ENCODE measurements around the gene RNF220. TPM values are rescaled to one million over a fixed set of nuclear protein-coding genes. Genes with fewer than 3 reads are reported as not detected.

RNF220 gene
- total RNA-seq, 4 donors from 2014 or later = 45.8 to 169 (median 89.4) TPM

DNA sequence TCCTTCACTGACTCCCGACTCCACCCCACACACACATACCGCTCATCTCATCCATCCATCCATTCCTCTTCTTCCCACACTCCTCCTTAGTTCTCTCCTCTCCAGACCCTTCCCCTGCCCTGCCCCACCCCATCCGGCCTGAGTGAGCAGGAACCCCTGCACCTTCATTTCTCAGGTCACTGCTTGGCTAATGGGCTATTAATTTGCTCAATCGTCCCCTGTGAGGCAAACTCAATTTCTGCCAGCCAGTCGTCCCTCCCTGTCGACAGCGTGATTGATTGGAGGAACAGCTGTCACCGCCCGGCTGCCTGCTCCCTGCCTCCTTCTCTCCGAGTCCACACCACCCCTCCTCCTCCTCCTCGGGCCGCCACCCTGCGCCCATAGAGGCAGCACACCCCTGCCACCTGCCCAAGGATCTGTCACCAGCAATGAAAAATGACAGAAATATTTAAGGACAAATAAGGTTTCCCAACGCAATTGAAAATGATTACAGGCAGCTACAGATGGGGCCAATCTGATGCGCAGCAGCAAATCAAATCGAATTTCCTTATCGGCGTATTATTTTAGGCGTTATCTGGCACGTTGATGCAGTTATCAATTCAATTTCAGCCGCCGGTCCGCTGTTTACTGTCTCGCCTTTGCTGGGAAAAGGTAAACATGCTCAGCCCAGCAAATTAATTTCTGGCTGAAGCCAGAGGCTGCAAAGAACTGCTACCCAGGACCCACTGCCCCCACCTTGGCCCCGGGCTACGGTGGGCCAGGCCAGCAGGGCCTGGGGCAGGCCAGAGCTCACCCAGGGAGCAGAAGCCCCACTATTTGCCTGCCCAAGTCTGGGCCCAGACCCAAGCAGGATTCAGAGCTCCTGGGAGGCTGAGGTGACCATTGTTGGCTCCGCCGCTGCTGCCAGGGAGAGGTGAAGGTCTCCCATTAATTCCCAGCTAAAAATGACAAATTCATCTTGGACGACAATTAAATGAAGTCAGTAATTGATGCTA is 197.9 kb downstream of the RNF220 start:
- no peaks in the 10 kb centered on the region for H3K36me3 ChIP-seq
- peaks cover 0 to 3% (median 0%) of the 10 kb centered on the region in 4 donors for H3K4me1 ChIP-seq
- H3K9me3 ChIP-seq = no peaks in the 10 kb centered on the region
- H3K4me3 ChIP-seq = no peak overlapping the region
- DNase-seq = no peak
- in situ Hi-C loops (cut with MboI; ENCODE audit: low pct_ligation_motif_present in 1 of 4, low pct_unique_long_range_greater_than_20kb in 1 of 4, low sequenced_read_pairs in 3 of 4) (loop anchor here in 2 of 4 donors (10.0 kb wide), 1 partner anchor 228 kb away; no protein-coding TSS in a partner anchor), intact Hi-C loops (cut with DNase I; ENCODE audit: low total_unique reads) (no loop called here)
- peaks cover 53% of the 10 kb centered on the region for H3K27me3 ChIP-seq
- WGBS, 2 donors (ENCODE audit: low coverage in 1 of 2) = 47 to 56% methylated on average over 13 to 29 of the region's 29 CpGs
- TF ChIP-seq, protein P1, sequence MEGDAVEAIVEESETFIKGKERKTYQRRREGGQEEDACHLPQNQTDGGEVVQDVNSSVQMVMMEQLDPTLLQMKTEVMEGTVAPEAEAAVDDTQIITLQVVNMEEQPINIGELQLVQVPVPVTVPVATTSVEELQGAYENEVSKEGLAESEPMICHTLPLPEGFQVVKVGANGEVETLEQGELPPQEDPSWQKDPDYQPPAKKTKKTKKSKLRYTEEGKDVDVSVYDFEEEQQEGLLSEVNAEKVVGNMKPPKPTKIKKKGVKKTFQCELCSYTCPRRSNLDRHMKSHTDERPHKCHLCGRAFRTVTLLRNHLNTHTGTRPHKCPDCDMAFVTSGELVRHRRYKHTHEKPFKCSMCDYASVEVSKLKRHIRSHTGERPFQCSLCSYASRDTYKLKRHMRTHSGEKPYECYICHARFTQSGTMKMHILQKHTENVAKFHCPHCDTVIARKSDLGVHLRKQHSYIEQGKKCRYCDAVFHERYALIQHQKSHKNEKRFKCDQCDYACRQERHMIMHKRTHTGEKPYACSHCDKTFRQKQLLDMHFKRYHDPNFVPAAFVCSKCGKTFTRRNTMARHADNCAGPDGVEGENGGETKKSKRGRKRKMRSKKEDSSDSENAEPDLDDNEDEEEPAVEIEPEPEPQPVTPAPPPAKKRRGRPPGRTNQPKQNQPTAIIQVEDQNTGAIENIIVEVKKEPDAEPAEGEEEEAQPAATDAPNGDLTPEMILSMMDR (IDR thresholded peaks at IDR 0.05) = no peak
- TF ChIP-seq POLR2AphosphoS5 (IDR thresholded peaks at IDR 0.05) = no peak
- no peak overlapping the region for H3K27ac ChIP-seq

- WGBS, 2 donors (ENCODE audit: low coverage in 1 of 2) = 0 to 29% methylated on average over 1 to 4 of the region's 4 CpGs
- Histone ChIP-seq H3K27me3 (peaks cover 45% of the 10 kb centered on the region), H3K4me1 (peaks cover 0 to 3% (median 0%) of the 10 kb centered on the region in 4 donors), H3K9me3 (no peaks in the 10 kb centered on the region), H3K27ac (no peak overlapping the region), H3K4me3 (no peak overlapping the region), H3K36me3 (no peaks in the 10 kb centered on the region)
- intact Hi-C loops (cut with DNase I; ENCODE audit: low total_unique reads) = no loop called here
- in situ Hi-C loops (cut with MboI; ENCODE audit: low pct_ligation_motif_present in 1 of 4, low pct_unique_long_range_greater_than_20kb in 1 of 4, low sequenced_read_pairs in 3 of 4) = loop anchor here in 2 of 4 donors (10.0 kb wide), 1 partner anchor 229 kb away; no protein-coding TSS in a partner anchor
- TF ChIP-seq EP300 (IDR thresholded peaks at IDR 0.05; ENCODE audit: low read depth) (no peak), POLR2A (IDR thresholded peaks at IDR 0.05) (no peak), POLR2AphosphoS5 (IDR thresholded peaks at IDR 0.05) (no peak)
- TF ChIP-seq, protein P1 (IDR thresholded peaks at IDR 0.05) = no peak
- DNase-seq = peak; percentile 21
Observed at GRCh38 chr1:44603718-44604117, 198.7 kb downstream of the RNF220 start.

- Histone ChIP-seq H3K27ac (no peak overlapping the region), H3K36me3 (no peaks in the 10 kb centered on the region), H3K4me1 (peaks cover 0 to 3% (median 0%) of the 10 kb centered on the region in 4 donors), H3K27me3 (peaks cover 39% of the 10 kb centered on the region), H3K9me3 (no peaks in the 10 kb centered on the region), H3K4me3 (no peak overlapping the region)
- in situ Hi-C loops (cut with MboI; ENCODE audit: low pct_ligation_motif_present in 1 of 4, low pct_unique_long_range_greater_than_20kb in 1 of 4, low sequenced_read_pairs in 3 of 4) = loop anchor here in 2 of 4 donors (10.0 kb wide), 1 partner anchor 230 kb away; no protein-coding TSS in a partner anchor
- peak; percentile 21 for DNase-seq
- TF ChIP-seq EP300 (IDR thresholded peaks at IDR 0.05; ENCODE audit: low read depth) = no peak
- TF ChIP-seq, protein P1 (IDR thresholded peaks at IDR 0.05) = no peak
- TF ChIP-seq POLR2A (IDR thresholded peaks at IDR 0.05) = no peak
- TF ChIP-seq POLR2AphosphoS5 (IDR thresholded peaks at IDR 0.05) = no peak
- intact Hi-C loops (cut with DNase I; ENCODE audit: low total_unique reads) = no loop called here
- WGBS, 2 donors (ENCODE audit: low coverage in 1 of 2) = 61% methylated on average over 3 of the region's 3 CpGs; no CpG with 5 or more reads in 1 of the 2 donors
Observed at GRCh38 chr1:44604157-44604955, 199.3 kb downstream of the RNF220 start.
